ENCODE data around the gene GPATCH4. TPM values are rescaled to one million over a fixed set of nuclear protein-coding genes. Genes with fewer than 3 reads are reported as not detected.
A peak's percentile ranks its signal among the peaks of the same experiment; 100 is the strongest.
"Not testable (repeated sequence)": the region's sequence is repeated elsewhere in the genome, so short reads cannot be mapped to it uniquely, and the experiment has no call there.

GPATCH4 gene
- total and polyA plus RNA-seq, 12 donors, result 9.3 to 34.5 (median 13.5) TPM

DNA sequence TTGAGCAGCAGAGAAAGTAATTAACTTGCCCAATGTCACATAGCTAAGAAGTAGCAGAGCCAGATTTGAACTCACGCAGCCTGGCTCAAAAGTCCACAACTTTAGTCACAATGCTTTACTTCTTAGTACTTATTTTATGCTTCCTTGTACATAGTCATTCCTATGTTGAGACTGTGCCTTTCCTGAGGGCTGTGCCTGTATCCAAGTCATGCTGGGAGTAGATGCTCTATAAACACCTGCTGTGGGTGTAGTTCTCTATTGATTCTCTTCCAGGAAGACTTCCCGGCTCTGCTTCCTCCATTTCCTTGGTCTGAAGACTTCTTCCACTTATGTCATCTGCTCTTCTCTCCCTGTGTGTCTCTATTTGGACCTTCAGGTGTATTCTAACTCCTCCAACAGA, 45.6 kb downstream of the GPATCH4 start:
- DNase-seq (no peak), ATAC-seq (no peak)
- intact Hi-C loops (cut with DNase I), result no loop called here
- TF ChIP-seq, protein P1, sequence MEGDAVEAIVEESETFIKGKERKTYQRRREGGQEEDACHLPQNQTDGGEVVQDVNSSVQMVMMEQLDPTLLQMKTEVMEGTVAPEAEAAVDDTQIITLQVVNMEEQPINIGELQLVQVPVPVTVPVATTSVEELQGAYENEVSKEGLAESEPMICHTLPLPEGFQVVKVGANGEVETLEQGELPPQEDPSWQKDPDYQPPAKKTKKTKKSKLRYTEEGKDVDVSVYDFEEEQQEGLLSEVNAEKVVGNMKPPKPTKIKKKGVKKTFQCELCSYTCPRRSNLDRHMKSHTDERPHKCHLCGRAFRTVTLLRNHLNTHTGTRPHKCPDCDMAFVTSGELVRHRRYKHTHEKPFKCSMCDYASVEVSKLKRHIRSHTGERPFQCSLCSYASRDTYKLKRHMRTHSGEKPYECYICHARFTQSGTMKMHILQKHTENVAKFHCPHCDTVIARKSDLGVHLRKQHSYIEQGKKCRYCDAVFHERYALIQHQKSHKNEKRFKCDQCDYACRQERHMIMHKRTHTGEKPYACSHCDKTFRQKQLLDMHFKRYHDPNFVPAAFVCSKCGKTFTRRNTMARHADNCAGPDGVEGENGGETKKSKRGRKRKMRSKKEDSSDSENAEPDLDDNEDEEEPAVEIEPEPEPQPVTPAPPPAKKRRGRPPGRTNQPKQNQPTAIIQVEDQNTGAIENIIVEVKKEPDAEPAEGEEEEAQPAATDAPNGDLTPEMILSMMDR (IDR thresholded peaks at IDR 0.05), result no peak
- Histone ChIP-seq H3K4me1 (peaks cover 0 to 9% (median 0%) of the 10 kb centered on the region in 9 donors), H3K9me3 (no peaks in the 10 kb centered on the region), H3K4me3 (no peak overlapping the region), H3K27ac (no peak overlapping the region), H3K27me3 (no peaks in the 10 kb centered on the region), H3K36me3 (peaks cover 0 to 35% (median 0%) of the 10 kb centered on the region in 9 donors)
- 57 to 98% methylated on average over 2 of the region's 2 CpGs for WGBS, 2 donors

DNA sequence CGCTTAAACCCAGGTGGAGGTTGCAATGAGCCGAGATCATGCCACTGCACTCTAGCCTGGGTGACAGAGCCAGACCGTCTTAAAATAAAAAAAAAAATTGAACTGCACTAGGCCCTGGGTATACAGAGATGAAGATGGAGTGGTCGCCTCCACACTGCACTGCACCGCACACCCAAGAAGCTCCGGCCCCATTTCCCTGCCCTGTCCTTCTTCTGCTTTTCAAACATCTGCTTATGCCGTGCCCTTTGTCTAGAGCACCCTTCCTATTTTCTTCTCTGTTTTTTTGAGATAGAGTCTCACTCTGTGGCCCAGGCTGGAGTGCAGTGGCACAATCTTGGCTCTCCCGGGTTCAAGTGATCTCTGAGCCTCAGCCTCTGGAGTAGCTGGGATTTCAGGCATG, 46.3 kb downstream of the GPATCH4 start:
- Histone ChIP-seq H3K4me3 (no peak overlapping the region), H3K9me3 (no peaks in the 10 kb centered on the region), H3K36me3 (peaks cover 0 to 27% (median 0%) of the 10 kb centered on the region in 9 donors), H3K4me1 (peaks cover 0 to 6% (median 0%) of the 10 kb centered on the region in 9 donors), H3K27ac (peak overlapping the region in 1 of 10 donors; percentile 26), H3K27me3 (no peaks in the 10 kb centered on the region)
- 83 to 87% methylated on average over 8 of the region's 8 CpGs for WGBS, 2 donors
- intact Hi-C loops (cut with DNase I), result no loop called here
- no peak for ATAC-seq
- TF ChIP-seq, protein P1 (IDR thresholded peaks at IDR 0.05), result no peak
- no peak for DNase-seq

DNA sequence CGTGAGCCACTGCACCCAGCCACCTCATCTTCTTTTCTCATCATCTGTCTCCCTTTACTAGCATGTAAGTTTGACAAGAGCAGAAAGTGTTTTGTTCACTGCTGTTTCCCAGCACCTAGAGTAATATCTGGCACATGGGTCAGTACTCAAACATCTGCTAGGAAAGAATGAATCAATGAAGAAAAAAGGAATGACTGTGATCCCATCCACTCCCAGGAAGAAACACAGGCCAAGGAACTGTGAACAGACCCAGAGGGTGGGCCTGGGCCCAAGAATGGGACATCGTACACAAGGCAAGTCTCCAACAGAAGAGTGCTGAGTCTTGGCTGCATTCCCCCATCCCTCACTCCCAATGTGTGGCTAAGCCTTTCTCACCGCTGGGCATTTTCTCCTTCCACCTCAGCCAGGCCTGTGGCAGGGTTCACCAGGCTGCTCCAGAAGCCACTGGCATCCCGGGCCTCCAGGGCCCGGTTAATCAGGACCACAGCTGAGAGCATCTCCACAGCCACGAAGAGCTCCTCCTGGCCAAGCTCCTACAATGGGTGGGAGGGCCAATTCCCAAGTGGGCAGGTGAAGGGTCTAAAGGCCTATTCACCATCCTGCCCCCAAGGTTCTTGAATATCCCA, 47.3 kb downstream of the GPATCH4 start:
- TF ChIP-seq, protein P1 (IDR thresholded peaks at IDR 0.05), result no peak
- Histone ChIP-seq H3K27ac (no peak overlapping the region), H3K4me1 (peaks cover 0 to 7% (median 0%) of the 10 kb centered on the region in 9 donors), H3K36me3 (peaks cover 0 to 20% (median 0%) of the 10 kb centered on the region in 9 donors), H3K27me3 (no peaks in the 10 kb centered on the region), H3K4me3 (no peak overlapping the region), H3K9me3 (no peaks in the 10 kb centered on the region)
- intact Hi-C loops (cut with DNase I), result no loop called here
- ATAC-seq, result peak in 5 of 8 donors; percentile 24 to 59 (median 37)
- 90 to 93% methylated on average over 6 of the region's 6 CpGs for WGBS, 2 donors
- no peak for DNase-seq

DNA sequence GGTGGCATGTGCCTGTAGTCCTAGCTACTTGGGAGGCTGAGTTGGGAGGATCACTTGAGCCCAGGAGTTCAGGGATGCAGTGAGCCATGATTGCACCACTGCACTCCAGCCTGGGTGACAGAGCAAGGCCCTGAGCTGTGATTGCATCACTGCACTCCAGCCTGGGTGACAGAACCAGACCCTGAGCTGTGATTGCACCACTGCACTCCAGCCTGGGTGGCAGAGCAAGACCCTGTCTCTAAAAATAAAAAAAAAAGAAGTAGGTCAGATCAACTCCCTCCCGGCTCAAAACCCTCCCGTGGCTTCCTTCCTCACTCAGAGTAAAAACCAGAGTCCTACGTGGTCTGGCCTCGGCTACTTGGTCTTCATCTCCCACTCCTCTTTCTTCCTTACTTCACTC, 48.3 kb downstream of the GPATCH4 start:
- H3K27ac ChIP-seq, result peak overlapping the region in 1 of 10 donors; percentile 47

DNA sequence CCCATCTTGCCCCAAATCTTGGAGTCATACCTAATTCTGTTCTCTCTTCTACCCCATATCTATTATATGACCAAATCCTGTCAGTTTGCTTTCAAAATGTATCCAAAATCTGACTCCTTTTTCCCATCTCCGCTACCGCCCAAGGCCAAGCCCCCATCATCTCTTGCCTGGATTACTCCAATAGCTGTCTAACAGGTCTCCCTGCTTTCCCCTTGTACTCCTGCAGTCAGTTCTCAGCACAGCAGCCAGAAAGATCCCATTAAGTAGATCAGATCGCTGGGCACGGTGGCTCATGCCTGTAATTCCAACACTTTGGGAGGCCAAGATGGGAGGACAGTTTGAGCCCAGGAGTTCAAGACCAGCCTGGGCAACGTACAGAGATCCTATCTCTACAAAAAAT, 48.8 kb downstream of the GPATCH4 start:
- TF ChIP-seq, protein P1 (IDR thresholded peaks at IDR 0.05), result no peak
- 78% methylated on average over 5 of the region's 5 CpGs for WGBS, 2 donors
- DNase-seq (no peak), ATAC-seq (no peak)
- Histone ChIP-seq H3K4me1 (peaks cover 0 to 7% (median 0%) of the 10 kb centered on the region in 9 donors), H3K9me3 (no peaks in the 10 kb centered on the region), H3K27me3 (no peaks in the 10 kb centered on the region), H3K27ac (no peak overlapping the region), H3K36me3 (peaks cover 0 to 20% (median 0%) of the 10 kb centered on the region in 9 donors), H3K4me3 (no peak overlapping the region)
- intact Hi-C loops (cut with DNase I), result no loop called here

More for the DNA sequence above, 48.3 kb downstream of the GPATCH4 start:
- intact Hi-C loops (cut with DNase I); H3K4me1 ChIP-seq; H3K27me3 ChIP-seq; H3K4me3 ChIP-seq; H3K9me3 ChIP-seq: not testable (repeated sequence)
- peaks cover 0 to 20% (median 0%) of the 10 kb centered on the region in 9 donors for H3K36me3 ChIP-seq
- DNase-seq (peak in 1 of 2 donors; percentile 28), ATAC-seq (peak in 7 of 8 donors; percentile 12 to 62 (median 57))
- WGBS, 2 donors, result 88 to 94% methylated on average over 4 of the region's 4 CpGs
